Upper lobe of left lung (tissue), 4 donors: ENCODE data around the gene GALNT5.

Experiments
- CTCF ChIP-seq, 6 experiments: fragments of 450-650 bp in 4 of 6; fragments of 200-600 bp in 2 of 6; sonication (generic) in 2 of 6; IDR thresholded peaks; one replicate each; pipeline ENCODE4 v1.5.1; 2016 to 2019; ENCODE audit warnings: antibody characterized with exemption in 6 of 6
- EP300 ChIP-seq, 4 donors: sonication (generic); formaldehyde crosslinking; IDR thresholded peaks; one replicate each; pipeline ENCODE4 v1.5.1; 2017; ENCODE audit warnings: antibody characterized with exemption in 4 of 4, control low read depth in 2 of 4
- POLR2A ChIP-seq, 4 donors: fragments of 450-650 bp; IDR thresholded peaks; one replicate each; pipeline ENCODE4 v1.5.1; 2016 to 2017; ENCODE audit warnings: antibody characterized with exemption in 4 of 4, mild to moderate bottlenecking in 2 of 4
- POLR2AphosphoS5 ChIP-seq, 2 donors: sonication (generic); formaldehyde crosslinking; IDR thresholded peaks; one replicate each; pipeline ENCODE4 v1.5.1; 2017; ENCODE audit warnings: antibody characterized with exemption in 2 of 2

- TF ChIP-seq CTCF (IDR thresholded peaks at IDR 0.05): no peak
- no peak for TF ChIP-seq POLR2A (IDR thresholded peaks at IDR 0.05)
- no peak for TF ChIP-seq EP300 (IDR thresholded peaks at IDR 0.05)
- TF ChIP-seq POLR2AphosphoS5 (IDR thresholded peaks at IDR 0.05): no peak
These were observed 68.3 kb downstream of the GALNT5 start, which contains the start of gene ERMN for GRCh38 chr2:157325786-157326185.
